Liver (tissue), 3 donors: Measurements from ENCODE around the gene FRMD4A.

Experiments
- ATF3 ChIP-seq: IDR thresholded peaks from 2 replicates; pipeline ENCODE4 v1.6.1; 2016; ENCODE audit warnings: antibody characterized with exemption
- CTCF ChIP-seq: fragments of 150-350 bp; IDR thresholded peaks from 2 replicates; pipeline ENCODE4 v1.5.1; 2017; ENCODE audit warnings: improper control_type of control experiment, low read depth, low read length; ENCODE audit not compliant: missing input control
- FOXA1 ChIP-seq: IDR thresholded peaks from 2 replicates; pipeline ENCODE4 v1.6.1; 2016; ENCODE audit warnings: antibody characterized with exemption
- GABPA ChIP-seq, 2 donors: IDR thresholded peaks in 1 of 2; conservative IDR thresholded peaks in 1 of 2; 2 replicates each; pipeline ENCODE4 v1.6.1; 2016; ENCODE audit warnings: antibody characterized with exemption in 2 of 2, mild to moderate bottlenecking in 1 of 2, moderate library complexity in 1 of 2
- MAX ChIP-seq: IDR thresholded peaks from 2 replicates; pipeline ENCODE4 v1.6.1; 2016; ENCODE audit warnings: antibody characterized with exemption
- RAD21 ChIP-seq, 2 donors: IDR thresholded peaks; 2 replicates each; pipeline ENCODE4 v1.6.1; 2016; ENCODE audit warnings: antibody characterized with exemption in 2 of 2, mild to moderate bottlenecking in 2 of 2
- ZBTB33 ChIP-seq: IDR thresholded peaks from 2 replicates; pipeline ENCODE4 v1.6.1; 2016; ENCODE audit warnings: antibody characterized with exemption
- donor health status: healthy.
- donor health status: healthy.

- TF ChIP-seq CTCF (no peak), FOXA1 (no peak), ATF3 (no peak), MAX (no peak), GABPA (IDR thresholded peaks at IDR 0.05 in 1 of 2, conservative IDR thresholded peaks at IDR 0.05 in 1 of 2) (no peak), ZBTB33 (no peak), RAD21 (IDR thresholded peaks at IDR 0.05) (no peak)
These were observed 310.6 kb downstream of the FRMD4A start for GRCh38 chr10:14020037-14020664.
